NCI-H226 (cell line): Measurements from ENCODE around the gene MRGPRF.
"Not testable (repeated sequence)": the region's sequence is repeated elsewhere in the genome, so short reads cannot be mapped to it uniquely, and the experiment has no call there.

Source experiments
- DNase-seq: peaks from one replicate; pipeline ENCODE4 v3.0.0-alpha.2; 2015

MRGPRF gene

GRCh38 chr11:69002110-69002569 is 10.9 kb downstream of the MRGPRF start:
- no peak for DNase-seq

GRCh38 chr11:69001243-69002081 is 11.6 kb downstream of the MRGPRF start:
- no peak for DNase-seq

- peak; percentile 85 for DNase-seq
These were observed 12.2 kb downstream of the MRGPRF start for GRCh38 chr11:69000831-69001242.

- DNase-seq = no peak
These were observed 12.7 kb downstream of the MRGPRF start for GRCh38 chr11:69000391-69000790.

DNA sequence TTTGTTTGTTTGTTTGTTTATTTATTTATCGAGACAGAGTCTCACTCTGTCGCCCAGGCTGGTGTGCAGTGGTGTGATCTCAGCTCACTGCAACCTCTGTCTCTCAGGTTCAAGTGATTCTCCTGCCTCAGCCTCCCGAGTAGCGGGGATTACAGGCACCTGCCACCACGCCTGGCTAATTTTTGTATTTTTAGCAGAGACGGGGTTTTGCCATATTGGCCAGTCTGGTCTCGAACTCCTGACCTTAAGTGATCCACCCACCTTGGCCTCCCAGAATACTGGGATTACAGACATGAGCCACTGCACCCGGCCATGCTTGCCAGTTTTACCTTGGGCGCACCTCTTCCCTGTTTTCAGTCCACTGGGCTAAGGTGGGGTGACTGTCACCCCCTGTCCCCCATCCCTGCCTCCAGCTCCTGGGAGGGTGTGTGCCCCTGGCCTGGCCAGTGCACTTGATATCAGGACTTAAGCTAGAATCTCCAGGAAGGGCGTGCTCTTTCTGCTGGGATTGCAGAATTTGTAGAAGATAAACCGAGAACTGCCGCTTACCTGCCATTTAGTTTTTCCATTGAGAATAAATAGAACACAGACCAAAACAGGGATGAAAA is 13.2 kb downstream of the MRGPRF start:
- DNase-seq = not testable (repeated sequence)

- no peak for DNase-seq
These were observed 13.8 kb downstream of the MRGPRF start for GRCh38 chr11:68999093-68999747.

GRCh38 chr11:68998390-68998911 is 14.6 kb downstream of the MRGPRF start:
- DNase-seq = no peak

DNA sequence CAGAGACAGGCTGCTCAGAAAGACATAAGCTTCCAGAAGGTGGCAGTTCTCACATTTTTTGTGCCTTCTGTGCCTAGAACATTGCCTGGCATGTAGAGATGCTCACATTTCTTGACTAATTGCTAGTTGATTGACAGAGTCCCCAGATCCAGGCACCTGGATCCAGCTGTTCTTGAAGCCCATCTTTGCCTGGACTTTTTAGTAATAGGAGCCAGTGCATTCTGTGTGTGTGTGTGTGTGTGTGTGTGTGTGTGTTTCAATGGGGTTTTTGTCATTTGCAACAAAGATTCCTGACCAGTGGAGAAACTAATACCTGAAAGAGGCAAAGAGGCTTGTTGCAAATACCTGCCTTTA is 15.1 kb downstream of the MRGPRF start:
- no peak for DNase-seq

DNA sequence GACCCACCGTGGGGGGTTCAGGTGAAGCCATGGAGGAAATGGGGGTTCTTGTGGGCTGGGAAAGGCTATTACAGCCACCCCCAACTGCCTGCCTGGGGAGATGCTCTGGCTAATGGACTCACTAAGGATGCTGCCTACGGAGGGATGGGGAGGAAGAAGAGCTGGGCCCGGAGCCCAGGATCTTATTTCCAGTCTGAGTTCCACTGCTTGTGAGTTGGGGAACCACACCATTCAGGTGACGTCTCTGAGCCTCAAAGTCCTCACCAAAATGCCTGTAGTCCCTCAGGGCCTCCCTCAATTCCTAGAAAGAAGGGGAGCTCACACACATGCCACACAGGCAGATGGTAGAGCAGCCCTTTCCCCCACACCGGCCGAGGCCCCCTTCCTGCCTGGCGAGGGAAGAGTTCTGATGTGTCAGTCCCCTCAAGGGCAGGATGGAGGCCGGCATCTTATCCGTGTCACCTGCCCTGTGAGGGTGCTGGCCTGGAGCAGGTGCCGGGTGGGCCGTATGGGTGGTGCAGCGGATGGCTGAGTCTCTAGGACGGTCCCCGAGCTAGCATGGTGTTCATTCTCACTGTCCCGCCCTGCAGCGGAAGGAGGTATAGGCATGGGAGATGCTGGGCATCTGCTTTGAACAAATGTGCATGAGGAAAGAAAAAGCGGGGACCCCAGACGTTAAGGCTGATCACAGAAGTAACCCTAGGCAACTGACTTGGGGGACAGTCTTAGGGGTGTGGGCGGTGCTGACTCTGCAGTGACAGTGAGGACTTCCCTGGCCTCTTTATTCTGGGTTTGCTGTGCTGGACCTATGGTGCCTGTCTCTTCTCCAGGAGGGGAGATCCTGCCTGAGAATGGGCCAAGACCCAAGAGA is 15.7 kb downstream of the MRGPRF start:
- no peak for DNase-seq

DNA sequence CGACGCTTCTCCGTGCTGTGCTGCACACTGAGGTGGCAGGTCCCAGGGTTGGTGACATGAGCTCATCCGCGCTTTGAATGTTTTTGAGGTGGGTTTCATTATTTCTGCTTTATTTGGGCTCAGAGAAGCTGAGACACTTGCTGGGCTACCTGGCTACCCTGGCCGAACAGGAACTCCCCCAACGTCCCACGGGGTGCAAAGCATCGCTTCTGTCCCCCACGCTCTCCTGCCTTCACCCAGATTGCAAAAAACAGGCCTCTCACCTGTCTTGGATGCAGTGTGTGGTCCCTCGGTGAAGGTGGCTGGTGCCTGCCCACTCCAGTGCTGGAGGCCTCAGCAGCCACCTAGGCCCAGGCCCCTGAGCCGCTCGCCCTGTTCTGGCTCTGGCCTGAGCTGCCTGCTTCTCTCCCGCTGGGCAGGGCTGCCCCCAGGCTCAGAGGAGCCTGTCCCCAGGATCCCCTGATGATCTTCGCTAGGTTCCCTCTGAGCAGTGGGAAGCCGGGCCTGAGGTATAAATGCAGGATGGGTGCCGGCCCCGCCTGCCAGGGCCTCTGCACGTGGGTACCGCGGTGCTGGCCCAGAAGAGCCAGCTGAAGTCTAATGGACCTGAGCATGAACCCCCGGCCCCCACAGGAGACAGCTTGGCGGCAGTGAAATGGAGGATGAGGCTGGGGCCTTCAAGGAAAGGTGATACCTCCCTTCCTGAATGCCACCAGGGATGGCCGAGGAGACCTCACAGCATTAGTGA is 16.5 kb downstream of the MRGPRF start:
- DNase-seq = no peak

GRCh38 chr11:68994894-68995285 is 18.2 kb downstream of the MRGPRF start:
- no peak for DNase-seq

GRCh38 chr11:68994161-68994893 is 18.7 kb downstream of the MRGPRF start:
- DNase-seq = no peak

DNA sequence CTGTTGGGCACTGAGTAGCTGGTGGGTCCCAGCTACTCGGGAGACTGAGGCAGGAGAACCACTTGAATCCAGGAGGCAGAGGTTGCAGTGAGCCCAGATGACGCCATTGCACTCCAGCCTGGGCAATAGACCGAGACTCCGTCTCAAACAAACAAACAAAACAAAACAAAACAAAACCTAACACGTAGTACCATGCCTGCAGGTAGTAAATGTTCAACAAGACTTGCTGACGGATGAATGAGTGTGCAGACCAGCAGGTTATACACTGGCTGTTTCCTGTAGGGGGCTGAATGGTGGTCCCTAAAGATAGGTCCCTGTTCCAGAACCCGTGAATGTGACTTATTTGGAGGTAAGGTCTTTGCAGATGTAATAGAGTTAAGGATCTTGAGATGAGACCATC is 19.5 kb downstream of the MRGPRF start:
- no peak for DNase-seq

GRCh38 chr11:68992743-68993255 is 20.2 kb downstream of the MRGPRF start:
- no peak for DNase-seq

DNA sequence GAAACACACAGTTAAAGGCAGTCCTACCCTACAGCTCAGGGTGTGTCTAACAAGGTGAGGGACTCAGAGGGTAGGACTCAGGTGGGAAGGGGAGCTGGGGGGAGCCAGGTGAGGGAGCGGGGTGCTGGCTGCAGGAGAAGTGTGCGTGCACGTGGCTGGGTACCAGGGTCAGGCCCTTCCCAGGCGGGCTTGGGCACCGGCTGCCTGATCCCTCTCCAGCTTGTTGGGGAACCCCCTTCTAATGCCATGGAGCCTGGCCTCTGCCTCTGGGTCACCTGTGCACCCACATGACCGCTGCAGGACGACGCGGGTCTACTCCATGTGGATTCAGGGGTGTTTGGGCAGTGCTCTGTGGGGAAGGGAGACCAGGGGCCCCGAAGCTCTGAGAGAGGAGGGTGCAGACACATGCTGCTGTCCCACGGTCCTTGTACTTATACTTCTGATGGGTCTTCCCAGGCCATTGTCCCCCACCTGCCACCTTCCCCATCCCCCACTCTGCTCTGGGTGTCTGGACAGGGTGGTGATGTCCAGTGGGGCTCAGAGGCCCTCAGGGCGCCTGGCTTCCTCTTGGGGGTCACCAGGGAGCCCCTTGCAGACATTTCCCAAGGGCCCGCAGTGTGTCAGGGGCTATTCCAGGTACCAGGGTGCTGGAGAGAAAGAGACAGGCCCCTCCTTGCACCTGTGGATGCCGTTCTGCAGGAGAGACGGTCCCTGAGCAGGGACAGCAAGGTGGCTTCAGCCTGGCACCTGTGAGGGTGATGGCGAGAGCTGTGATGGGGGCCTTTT is 21.9 kb downstream of the MRGPRF start:
- DNase-seq = no peak

DNA sequence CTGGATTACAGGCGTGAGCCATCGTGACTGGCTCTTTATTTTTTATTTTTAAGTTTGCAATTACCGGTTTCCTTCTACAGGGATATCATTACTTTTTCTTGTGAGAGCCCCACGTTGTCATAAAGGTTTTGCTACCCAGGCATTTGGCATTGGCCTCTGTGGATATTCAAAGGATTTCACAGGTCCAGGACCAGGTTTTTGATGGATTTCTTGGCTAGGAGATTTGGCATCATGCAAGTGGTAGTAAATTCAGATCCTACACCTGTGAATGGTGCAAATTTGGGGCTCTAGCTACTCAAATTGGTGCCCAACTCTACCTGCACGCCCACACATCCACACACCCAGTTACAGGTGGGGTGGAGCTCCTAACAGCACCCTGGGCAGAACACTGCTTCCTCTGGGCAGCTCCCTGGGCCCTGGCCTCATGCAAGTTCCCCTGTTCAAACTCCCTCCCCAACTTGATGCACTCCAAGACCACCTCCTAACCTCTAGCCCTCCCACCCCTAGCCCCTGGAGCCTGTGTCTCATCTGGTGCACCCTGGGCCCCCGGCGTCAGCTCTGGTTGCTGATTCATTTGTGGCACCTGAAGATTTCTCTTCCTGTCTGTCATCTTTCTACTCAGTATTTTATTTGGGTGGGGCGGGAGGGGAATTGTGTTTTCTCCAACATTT is 23.0 kb downstream of the MRGPRF start:
- DNase-seq = no peak

DNA sequence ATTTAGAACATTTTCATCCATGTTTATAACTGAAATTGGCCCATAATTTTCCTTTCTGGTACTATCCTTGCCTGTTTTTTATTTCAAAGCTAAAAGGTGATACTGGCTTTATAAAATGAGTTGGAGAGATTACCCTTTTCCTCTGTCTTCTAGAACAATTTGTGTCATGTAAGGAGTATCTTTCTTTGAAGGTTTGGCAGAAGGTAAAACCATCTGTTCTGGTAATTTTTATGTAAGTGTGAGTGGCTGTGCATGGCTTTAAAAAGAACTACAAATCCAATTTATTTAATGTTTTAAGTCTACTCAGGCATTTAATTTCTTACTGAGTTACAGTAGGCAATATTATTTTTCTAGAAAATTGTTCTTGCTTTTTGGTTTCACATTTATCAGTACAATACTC is 24.6 kb downstream of the MRGPRF start:
- no peak for DNase-seq

GRCh38 chr11:68987211-68987610 is 25.8 kb downstream of the MRGPRF start:
- DNase-seq = no peak

DNA sequence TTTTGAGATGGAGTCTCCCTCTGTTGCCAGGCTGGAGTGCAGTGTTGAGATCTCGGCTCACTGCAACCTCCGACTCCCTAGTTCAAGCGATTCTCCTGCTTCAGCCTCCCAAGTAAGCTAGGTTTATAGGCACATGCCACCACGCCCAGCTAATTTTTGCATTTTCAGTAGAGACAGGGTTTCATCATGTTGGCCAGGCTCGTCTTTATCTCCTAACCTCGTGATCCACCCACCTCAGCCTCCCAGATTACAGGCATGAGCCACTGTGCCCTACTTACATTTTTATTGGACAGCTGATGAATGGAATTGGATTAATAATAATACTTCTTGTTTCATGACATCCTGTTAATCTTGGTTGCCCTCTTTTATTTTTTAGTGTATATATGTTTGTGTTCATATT is 29.2 kb downstream of the MRGPRF start:
- DNase-seq = peak; percentile 51

- DNase-seq = no peak
These were observed 30.9 kb downstream of the MRGPRF start for GRCh38 chr11:68982134-68982533.
